MCF 10A (cell line): Measurements from ENCODE around the gene PRRC2A. TPM values are rescaled to one million over a fixed set of nuclear protein-coding genes. Genes with fewer than 3 reads are reported as not detected.

Experiments used
- Bru-seq: library from RNA; stranded (reverse); fragments of 400-500 nt; gene quantifications from one replicate; lab custom pipeline; 2021; lab: Mats Ljungman, UMichigan
- BruChase-seq, 2 experiments: library from RNA; stranded (reverse); fragments of 400-500 nt; gene quantifications; one replicate each; lab custom pipeline; 2021; lab: Mats Ljungman, UMichigan
- BruUV-seq: library from RNA; stranded (reverse); fragments of 400-500 nt; replicated peaks from 2 replicates; lab custom pipeline; 2021; lab: Mats Ljungman, UMichigan
- CTCF ChIA-PET: fragments of 300-600 bp; sonication (Branson Sonifier 250); formaldehyde crosslinking; extraction: SDS; loops from one replicate; lab custom pipeline; 2021; ENCODE audit warnings: antibody characterized with exemption, inconsistent platforms; lab: Yijun Ruan, JAX
- POLR2A ChIA-PET: fragments of 300-600, 350-650 bp; sonication (Branson Sonifier 250); formaldehyde crosslinking; extraction: SDS; loops from one replicate; lab custom pipeline; 2020; ENCODE audit warnings: antibody characterized with exemption, inconsistent platforms; lab: Yijun Ruan, JAX
- DNase-seq: peaks from one replicate; pipeline ENCODE4 v3.0.0-alpha.2; 2018; ENCODE audit not compliant: unreplicated experiment
- H3K27ac Mint-ChIP-seq: one replicate; pipeline ENCODE4 v1.8.0; 2022; ENCODE audit warnings: mild to moderate bottlenecking, low read depth, mixed read lengths; ENCODE audit not compliant: unreplicated experiment
- H3K27me3 Mint-ChIP-seq: one replicate; pipeline ENCODE4 v1.8.0; 2022; ENCODE audit warnings: mixed read lengths; ENCODE audit not compliant: insufficient read depth, unreplicated experiment
- H3K36me3 Mint-ChIP-seq: one replicate; pipeline ENCODE4 v1.8.0; 2022; ENCODE audit warnings: mild to moderate bottlenecking, moderate library complexity, mixed read lengths; ENCODE audit not compliant: insufficient read depth, unreplicated experiment
- H3K4me1 Mint-ChIP-seq: one replicate; pipeline ENCODE4 v1.8.0; 2022; ENCODE audit warnings: mixed read lengths; ENCODE audit not compliant: insufficient read depth, unreplicated experiment
- H3K4me3 Mint-ChIP-seq: one replicate; pipeline ENCODE4 v1.8.0; 2022; ENCODE audit warnings: mild to moderate bottlenecking, moderate library complexity, mixed read lengths; ENCODE audit not compliant: unreplicated experiment
- H3K9me3 Mint-ChIP-seq: one replicate; pipeline ENCODE4 v1.8.0; 2022; ENCODE audit warnings: mixed read lengths; ENCODE audit not compliant: unreplicated experiment
- intact Hi-C: fragments of 100-400 bp; cut with micrococcal nuclease; formaldehyde crosslinking; loops from 2 replicates; pipeline ENCODE4 v1.14.1; 2022
- long read RNA-seq: library from polyadenylated mRNA; stranded (forward); transcript quantifications from one replicate; pipeline ENCODE4 v2.0.0, GENCODE V29; 2022
- total RNA-seq: library from RNA; stranded (reverse); gene quantifications from 2 replicates; pipeline ENCODE4 v1.2.3, GENCODE V29; 2022
- TF ChIP-seq, protein P1 (sequence below): fragments of 200-600 bp; IDR thresholded peaks from one replicate; pipeline ENCODE4 v1.8.0; 2022; ENCODE audit warnings: antibody characterized with exemption, mild to moderate bottlenecking; ENCODE audit not compliant: unreplicated experiment

PRRC2A gene
- 247 and 266 TPM in 2 replicates for total RNA-seq
- Bru-seq, nascent RNA: percentile 93 among the genes with signal in this experiment
- percentile 98 among the genes with signal in this experiment for BruChase-seq, experiment 1, labeled RNA remaining after a 6-hour chase
- BruChase-seq, experiment 2, labeled RNA remaining after a 2-hour chase: percentile 93 among the genes with signal in this experiment
- long read RNA-seq, partial matches to known transcripts: 53 of 57 reads
- long read RNA-seq, other reads (novel, unspliced or antisense): 4 of 57 reads

DNA sequence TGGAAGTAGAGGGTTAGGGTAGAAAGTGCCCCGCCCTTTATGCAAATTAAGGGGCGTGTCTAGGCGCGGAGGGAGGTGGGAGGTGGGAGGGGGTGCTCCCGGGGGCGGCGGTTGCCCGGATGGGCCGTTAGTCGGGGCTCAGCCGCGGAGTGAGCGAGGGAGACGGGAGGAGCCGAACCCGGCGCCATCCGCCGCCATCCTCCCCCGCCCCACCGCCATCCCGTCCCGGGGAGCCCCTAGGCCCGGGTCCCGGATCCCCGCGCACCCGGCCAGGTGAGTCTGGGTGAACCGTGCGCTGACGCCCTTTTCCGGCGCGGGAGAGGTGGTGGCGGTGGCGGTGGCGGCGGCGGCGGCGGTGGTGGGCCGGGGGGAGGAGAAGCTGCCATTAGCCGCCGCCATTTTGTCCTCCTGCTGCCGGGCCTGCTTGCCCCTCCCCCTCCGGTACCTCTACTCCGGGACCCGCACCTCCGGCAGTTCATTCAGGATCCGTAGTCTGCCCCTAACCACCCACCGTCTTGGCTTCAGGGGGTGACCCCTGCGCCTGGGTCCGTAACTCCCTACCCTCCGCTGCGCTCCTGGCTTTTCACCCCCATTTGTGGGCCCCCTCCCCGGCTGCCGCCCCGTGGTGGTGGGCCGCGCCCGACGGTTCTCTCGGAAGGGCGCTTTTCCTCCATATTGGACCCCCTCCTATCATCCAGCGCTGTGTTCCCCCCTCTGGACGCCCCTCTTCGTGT, at the start of gene PRRC2A:
Gene PRRC2A, plus strand, starts transcription at position 130 of the 734 bp plus-strand sequence. CDS start 2,075 bp downstream, outside the sequence.
- BruUV-seq: no TSS peak
- peak within 1 kb of the TSS; percentile 76 for H3K4me3 Mint-ChIP-seq
- no peaks in the 10 kb centered on the region for H3K9me3 Mint-ChIP-seq
- TF ChIP-seq, protein P1, sequence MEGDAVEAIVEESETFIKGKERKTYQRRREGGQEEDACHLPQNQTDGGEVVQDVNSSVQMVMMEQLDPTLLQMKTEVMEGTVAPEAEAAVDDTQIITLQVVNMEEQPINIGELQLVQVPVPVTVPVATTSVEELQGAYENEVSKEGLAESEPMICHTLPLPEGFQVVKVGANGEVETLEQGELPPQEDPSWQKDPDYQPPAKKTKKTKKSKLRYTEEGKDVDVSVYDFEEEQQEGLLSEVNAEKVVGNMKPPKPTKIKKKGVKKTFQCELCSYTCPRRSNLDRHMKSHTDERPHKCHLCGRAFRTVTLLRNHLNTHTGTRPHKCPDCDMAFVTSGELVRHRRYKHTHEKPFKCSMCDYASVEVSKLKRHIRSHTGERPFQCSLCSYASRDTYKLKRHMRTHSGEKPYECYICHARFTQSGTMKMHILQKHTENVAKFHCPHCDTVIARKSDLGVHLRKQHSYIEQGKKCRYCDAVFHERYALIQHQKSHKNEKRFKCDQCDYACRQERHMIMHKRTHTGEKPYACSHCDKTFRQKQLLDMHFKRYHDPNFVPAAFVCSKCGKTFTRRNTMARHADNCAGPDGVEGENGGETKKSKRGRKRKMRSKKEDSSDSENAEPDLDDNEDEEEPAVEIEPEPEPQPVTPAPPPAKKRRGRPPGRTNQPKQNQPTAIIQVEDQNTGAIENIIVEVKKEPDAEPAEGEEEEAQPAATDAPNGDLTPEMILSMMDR: no peak
- H3K36me3 Mint-ChIP-seq: peaks cover 45% of the 10 kb centered on the region
- POLR2A ChIA-PET: interaction anchor here (0.6 to 8.0 kb wide), 13 partner anchors 18 to 575 kb away, joined by 3 to 117 read pairs (median 4); partner anchors contain the start of genes ABHD16A, ATP6V1G2, BAG6 and C6orf47
- no peaks in the 10 kb centered on the region for H3K27me3 Mint-ChIP-seq
- CTCF ChIA-PET: interaction anchor here (0.9 kb wide), 1 partner anchor 23 kb away, joined by 4 read pairs; no protein-coding TSS in a partner anchor
- no peak for DNase-seq
- peaks cover 17% of the 10 kb centered on the region for H3K4me1 Mint-ChIP-seq
- intact Hi-C loops: loop anchor here (1.0 to 5.0 kb wide), 2 partner anchors 42 to 78 kb away; partner anchors contain the start of genes C6orf47, DDX39B and GPANK1
- H3K27ac Mint-ChIP-seq: peak within 1 kb of the TSS; percentile 89

DNA sequence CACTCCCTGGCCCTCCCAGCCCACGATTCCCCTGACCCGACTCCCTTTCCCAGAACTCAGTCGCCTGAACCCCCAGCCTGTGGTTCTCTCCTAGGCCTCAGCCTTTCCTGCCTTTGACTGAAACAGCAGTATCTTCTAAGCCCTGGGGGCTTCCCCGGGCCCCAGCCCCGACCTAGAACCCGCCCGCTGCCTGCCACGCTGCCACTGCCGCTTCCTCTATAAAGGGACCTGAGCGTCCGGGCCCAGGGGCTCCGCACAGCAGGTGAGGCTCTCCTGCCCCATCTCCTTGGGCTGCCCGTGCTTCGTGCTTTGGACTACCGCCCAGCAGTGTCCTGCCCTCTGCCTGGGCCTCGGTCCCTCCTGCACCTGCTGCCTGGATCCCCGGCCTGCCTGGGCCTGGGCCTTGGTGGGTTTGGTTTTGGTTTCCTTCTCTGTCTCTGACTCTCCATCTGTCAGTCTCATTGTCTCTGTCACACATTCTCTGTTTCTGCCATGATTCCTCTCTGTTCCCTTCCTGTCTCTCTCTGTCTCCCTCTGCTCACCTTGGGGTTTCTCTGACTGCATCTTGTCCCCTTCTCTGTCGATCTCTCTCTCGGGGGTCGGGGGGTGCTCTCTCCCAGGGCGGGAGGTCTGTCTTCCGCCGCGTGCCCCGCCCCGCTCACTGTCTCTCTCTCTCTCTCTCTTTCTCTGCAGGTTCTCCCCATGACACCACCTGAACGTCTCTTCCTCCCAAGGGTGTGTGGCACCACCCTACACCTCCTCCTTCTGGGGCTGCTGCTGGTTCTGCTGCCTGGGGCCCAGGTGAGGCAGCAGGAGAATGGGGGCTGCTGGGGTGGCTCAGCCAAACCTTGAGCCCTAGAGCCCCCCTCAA, 48.2 kb upstream of the PRRC2A start, which contains the start of gene LTA:
Gene LTA, plus strand, starts transcription at position 249 of the 871 bp plus-strand sequence. Its CDS starts 454 bp downstream, at position 703.
- H3K36me3 Mint-ChIP-seq: peaks cover 7% of the 10 kb centered on the region
- H3K27me3 Mint-ChIP-seq: peaks cover 38% of the 10 kb centered on the region
- intact Hi-C loops: no loop called here
- H3K4me3 Mint-ChIP-seq: no peak within 1 kb of the TSS
- no TSS peak for BruUV-seq
- H3K9me3 Mint-ChIP-seq: no peaks in the 10 kb centered on the region
- ChIA-PET CTCF (interaction anchor here (18.9 kb wide), 1 partner anchor 25 kb away, joined by 215 read pairs; the partner anchor contains the start of gene NCR3), POLR2A (no interaction called here)
- no peak for DNase-seq
- H3K27ac Mint-ChIP-seq: no peak within 1 kb of the TSS
- TF ChIP-seq, protein P1: no peak
- peaks cover 6% of the 10 kb centered on the region for H3K4me1 Mint-ChIP-seq

DNA sequence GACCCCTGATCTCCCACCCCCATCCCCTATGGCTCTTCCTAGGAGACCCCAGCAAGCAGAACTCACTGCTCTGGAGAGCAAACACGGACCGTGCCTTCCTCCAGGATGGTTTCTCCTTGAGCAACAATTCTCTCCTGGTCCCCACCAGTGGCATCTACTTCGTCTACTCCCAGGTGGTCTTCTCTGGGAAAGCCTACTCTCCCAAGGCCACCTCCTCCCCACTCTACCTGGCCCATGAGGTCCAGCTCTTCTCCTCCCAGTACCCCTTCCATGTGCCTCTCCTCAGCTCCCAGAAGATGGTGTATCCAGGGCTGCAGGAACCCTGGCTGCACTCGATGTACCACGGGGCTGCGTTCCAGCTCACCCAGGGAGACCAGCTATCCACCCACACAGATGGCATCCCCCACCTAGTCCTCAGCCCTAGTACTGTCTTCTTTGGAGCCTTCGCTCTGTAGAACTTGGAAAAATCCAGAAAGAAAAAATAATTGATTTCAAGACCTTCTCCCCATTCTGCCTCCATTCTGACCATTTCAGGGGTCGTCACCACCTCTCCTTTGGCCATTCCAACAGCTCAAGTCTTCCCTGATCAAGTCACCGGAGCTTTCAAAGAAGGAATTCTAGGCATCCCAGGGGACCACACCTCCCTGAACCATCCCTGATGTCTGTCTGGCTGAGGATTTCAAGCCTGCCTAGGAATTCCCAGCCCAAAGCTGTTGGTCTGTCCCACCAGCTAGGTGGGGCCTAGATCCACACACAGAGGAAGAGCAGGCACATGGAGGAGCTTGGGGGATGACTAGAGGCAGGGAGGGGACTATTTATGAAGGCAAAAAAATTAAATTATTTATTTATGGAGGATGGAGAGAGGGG, 47.0 kb upstream of the PRRC2A start:
- intact Hi-C loops: no loop called here
- Mint-ChIP-seq H3K27me3 (peaks cover 29% of the 10 kb centered on the region), H3K4me3 (no peak overlapping the region), H3K36me3 (peaks cover 7% of the 10 kb centered on the region), H3K4me1 (peaks cover 6% of the 10 kb centered on the region), H3K27ac (no peak overlapping the region), H3K9me3 (no peaks in the 10 kb centered on the region)
- no TSS peak for BruUV-seq
- TF ChIP-seq, protein P1: no peak
- ChIA-PET CTCF (interaction anchor here (1.2 to 18.9 kb wide), 3 partner anchors 14 to 32 kb away, joined by 4 to 215 read pairs (median 5); partner anchors contain the start of genes DDX39B and NCR3), POLR2A (interaction anchor here (1.4 kb wide), 1 partner anchor 14 kb away, joined by 3 read pairs; no protein-coding TSS in a partner anchor)
- no peak for DNase-seq
